Panc1 (cell line): ENCODE data around the gene CUX1. TPM values are rescaled to one million over a fixed set of nuclear protein-coding genes. Genes with fewer than 3 reads are reported as not detected.

Experiments used
- ATAC-seq: fragments of 200-7000 bp; cut with Tn5 transposase; 2 replicates; pipeline ENCODE4 v1.9.1; 2020; ENCODE audit warnings: mild to moderate bottlenecking, moderate library complexity
- BruUV-seq: library from RNA; stranded (reverse); fragments of 400-500 nt; replicated peaks from 2 replicates; lab custom pipeline; 2021; lab: Mats Ljungman, UMichigan
- CTCF ChIA-PET: fragments of 300-600 bp; sonication (Branson Sonifier 250); formaldehyde crosslinking; loops from one replicate; lab custom pipeline; 2022; ENCODE audit warnings: antibody characterized with exemption; lab: Charles Lee
- POLR2A ChIA-PET: fragments of 300-600 bp; sonication (Branson Sonifier 250); formaldehyde crosslinking; loops from one replicate; lab custom pipeline; 2022; ENCODE audit warnings: antibody characterized with exemption; lab: Charles Lee
- DNase-seq: peaks from one replicate; pipeline ENCODE4 v3.0.0-alpha.2; 2010; ENCODE audit warnings: low read depth, low spot score
- H3K27ac ChIP-seq: 2 replicates; pipeline ENCODE4 v1.5.1; 2011; ENCODE audit warnings: mild to moderate bottlenecking, low read length, inconsistent platforms
- H3K27me3 ChIP-seq: fragments of 200-500 bp; sonication (Bioruptor generic); 2 replicates; pipeline ENCODE4 v1.6.0; 2014; ENCODE audit warnings: low read length, inconsistent platforms; ENCODE audit not compliant: control insufficient read depth, insufficient read depth
- H3K36me3 ChIP-seq: fragments of 200-500 bp; sonication (Bioruptor generic); 2 replicates; pipeline ENCODE4 v1.5.1; 2014; ENCODE audit warnings: inconsistent platforms, mild to moderate bottlenecking, low read length, moderate library complexity; ENCODE audit not compliant: control insufficient read depth, insufficient read depth
- H3K4me1 ChIP-seq: 2 replicates; pipeline ENCODE4 v1.5.1; 2011; ENCODE audit warnings: inconsistent platforms, mild to moderate bottlenecking, low read length, moderate library complexity; ENCODE audit not compliant: control insufficient read depth, insufficient read depth
- H3K4me3 ChIP-seq, 2 experiments: 2 replicates each; pipeline ENCODE4 v1.5.1; 2011 to 2012; ENCODE audit warnings: low read depth in 2 of 2, low read length in 2 of 2, mild to moderate bottlenecking in 2 of 2, inconsistent platforms in 1 of 2, moderate library complexity in 1 of 2
- H3K9me3 ChIP-seq: fragments of 200-500 bp; sonication (Bioruptor generic); 2 replicates; pipeline ENCODE4 v1.5.1; 2014; ENCODE audit warnings: low read depth, mild to moderate bottlenecking, inconsistent platforms, low read length, moderate library complexity; ENCODE audit not compliant: control insufficient read depth, insufficient read depth
- POLR2AphosphoS5 ChIP-seq: IDR thresholded peaks from 2 replicates; pipeline ENCODE4 v1.6.1; 2012; ENCODE audit warnings: mild to moderate bottlenecking, low read depth, low read length, moderate library complexity
- SIN3A ChIP-seq: IDR thresholded peaks from 2 replicates; pipeline ENCODE4 v1.6.1; 2012; ENCODE audit warnings: low read depth, mild to moderate bottlenecking, low read length, moderate library complexity, borderline replicate concordance; ENCODE audit not compliant: insufficient read depth
- TCF7L2 ChIP-seq: IDR thresholded peaks from 2 replicates; pipeline ENCODE4 v1.6.1; 2011; ENCODE audit warnings: mild to moderate bottlenecking, low read depth, low read length, inconsistent platforms
- in situ Hi-C: cut with HindIII; loops from 2 replicates; pipeline ENCODE4 v1.10.0; 2016; ENCODE audit warnings: low sequenced_read_pairs, low pct_unique_long_range_greater_than_20kb
- intact Hi-C: fragments of 100-400 bp; cut with micrococcal nuclease; formaldehyde crosslinking; loops from one replicate; pipeline ENCODE4 v1.10.0; 2022; ENCODE audit not compliant: unreplicated experiment
- total RNA-seq: library from RNA; stranded (reverse); gene quantifications from one replicate; pipeline ENCODE4 v1.2.1, GENCODE V29; 2021; ENCODE audit not compliant: unreplicated experiment
- TF ChIP-seq, protein P1 (sequence below), 2 experiments: IDR thresholded peaks; 2 replicates each; pipeline ENCODE4 v1.6.1; 2011 to 2012; ENCODE audit warnings: low read depth in 2 of 2, control low read depth in 1 of 2, low read length in 1 of 2, mild to moderate bottlenecking in 1 of 2, moderate library complexity in 1 of 2; ENCODE audit not compliant: insufficient read depth in 1 of 2
- TF ChIP-seq, protein P2 (sequence below): fragments of 450-650 bp; IDR thresholded peaks from 2 replicates; pipeline ENCODE4 v1.5.1; 2017; ENCODE audit warnings: mild to moderate bottlenecking

Gene CUX1
- total RNA-seq, 1 experiment from 2014 or later = 50.9 TPM

DNA sequence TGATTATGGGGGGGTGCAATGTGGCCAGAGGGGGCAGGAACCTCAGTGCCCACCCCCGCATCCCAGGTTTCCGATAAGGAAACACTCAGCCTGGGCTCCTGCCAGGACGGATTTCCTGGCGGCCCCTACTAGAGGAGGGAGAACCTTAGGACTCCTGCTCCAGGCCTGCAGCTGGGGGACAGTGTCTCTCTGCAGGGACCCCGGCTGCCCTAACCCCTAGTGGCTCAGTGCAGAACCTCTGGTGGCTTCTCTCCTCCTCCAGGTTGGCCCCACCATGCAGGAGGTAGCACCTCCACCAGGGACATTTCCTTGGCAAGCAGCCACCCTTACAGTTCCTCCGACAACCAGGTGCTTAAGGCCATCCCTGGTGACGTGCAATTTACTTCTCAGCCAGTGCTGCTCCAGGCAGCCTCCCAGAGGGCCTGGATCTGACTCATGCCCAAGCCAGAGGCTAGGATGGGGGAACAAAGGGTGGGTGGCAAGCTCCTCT lies 501.1 kb downstream of the CUX1 start:
- Histone ChIP-seq H3K36me3 (no peaks in the 10 kb centered on the region), H3K4me3 (no peak overlapping the region), H3K9me3 (no peaks in the 10 kb centered on the region), H3K27ac (no peak overlapping the region), H3K27me3 (no peaks in the 10 kb centered on the region), H3K4me1 (no peaks in the 10 kb centered on the region)
- BruUV-seq = no TSS peak
- intact Hi-C loops = no loop called here
- ChIA-PET POLR2A (no interaction called here), CTCF (interaction anchor here (0.6 to 1.0 kb wide), 2 partner anchors 31 to 775 kb away, joined by 3 to 4 read pairs; no protein-coding TSS in a partner anchor)
- DNase-seq (no peak), ATAC-seq (0 out of 2 replicates have a peak, but pooled peaks have one; percentile 14)
- in situ Hi-C loops = no loop called here
- TF ChIP-seq, protein P1, sequence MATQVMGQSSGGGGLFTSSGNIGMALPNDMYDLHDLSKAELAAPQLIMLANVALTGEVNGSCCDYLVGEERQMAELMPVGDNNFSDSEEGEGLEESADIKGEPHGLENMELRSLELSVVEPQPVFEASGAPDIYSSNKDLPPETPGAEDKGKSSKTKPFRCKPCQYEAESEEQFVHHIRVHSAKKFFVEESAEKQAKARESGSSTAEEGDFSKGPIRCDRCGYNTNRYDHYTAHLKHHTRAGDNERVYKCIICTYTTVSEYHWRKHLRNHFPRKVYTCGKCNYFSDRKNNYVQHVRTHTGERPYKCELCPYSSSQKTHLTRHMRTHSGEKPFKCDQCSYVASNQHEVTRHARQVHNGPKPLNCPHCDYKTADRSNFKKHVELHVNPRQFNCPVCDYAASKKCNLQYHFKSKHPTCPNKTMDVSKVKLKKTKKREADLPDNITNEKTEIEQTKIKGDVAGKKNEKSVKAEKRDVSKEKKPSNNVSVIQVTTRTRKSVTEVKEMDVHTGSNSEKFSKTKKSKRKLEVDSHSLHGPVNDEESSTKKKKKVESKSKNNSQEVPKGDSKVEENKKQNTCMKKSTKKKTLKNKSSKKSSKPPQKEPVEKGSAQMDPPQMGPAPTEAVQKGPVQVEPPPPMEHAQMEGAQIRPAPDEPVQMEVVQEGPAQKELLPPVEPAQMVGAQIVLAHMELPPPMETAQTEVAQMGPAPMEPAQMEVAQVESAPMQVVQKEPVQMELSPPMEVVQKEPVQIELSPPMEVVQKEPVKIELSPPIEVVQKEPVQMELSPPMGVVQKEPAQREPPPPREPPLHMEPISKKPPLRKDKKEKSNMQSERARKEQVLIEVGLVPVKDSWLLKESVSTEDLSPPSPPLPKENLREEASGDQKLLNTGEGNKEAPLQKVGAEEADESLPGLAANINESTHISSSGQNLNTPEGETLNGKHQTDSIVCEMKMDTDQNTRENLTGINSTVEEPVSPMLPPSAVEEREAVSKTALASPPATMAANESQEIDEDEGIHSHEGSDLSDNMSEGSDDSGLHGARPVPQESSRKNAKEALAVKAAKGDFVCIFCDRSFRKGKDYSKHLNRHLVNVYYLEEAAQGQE (IDR thresholded peaks at IDR 0.05; ENCODE audit: insufficient read depth in 1 of 2, low read depth in 2 of 2, low read length in 1 of 2) = no peak
- no peak for TF ChIP-seq SIN3A

DNA sequence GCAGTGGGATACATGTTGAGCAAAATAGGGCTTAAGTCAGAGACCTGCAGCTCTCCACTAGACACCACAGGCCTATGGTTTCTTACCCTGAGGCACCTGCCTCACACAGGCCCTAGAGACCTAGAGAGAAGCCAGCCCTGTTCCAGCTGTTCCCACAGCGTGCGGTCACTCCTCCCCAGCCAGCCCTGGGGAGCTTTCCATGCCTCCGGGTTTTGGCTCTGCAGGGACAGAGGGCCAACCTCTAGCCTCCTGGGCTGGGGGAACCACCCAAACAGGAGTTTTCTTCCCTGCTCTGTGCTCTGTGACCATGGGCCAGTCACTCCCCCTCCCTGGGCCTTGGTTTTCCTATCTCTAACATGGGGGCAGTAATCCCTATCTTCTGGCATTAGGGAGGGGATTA lies 502.2 kb downstream of the CUX1 start:
- H3K27ac ChIP-seq = no peak overlapping the region
- no peak for DNase-seq
- POLR2A ChIA-PET = no interaction called here
- no peaks in the 10 kb centered on the region for H3K36me3 ChIP-seq
- ATAC-seq = 0 out of 2 replicates have a peak, but pooled peaks have one; percentile 28
- intact Hi-C loops (no loop called here), in situ Hi-C loops (no loop called here)
- no TSS peak for BruUV-seq
- H3K9me3 ChIP-seq = no peaks in the 10 kb centered on the region
- TF ChIP-seq, protein P1 (IDR thresholded peaks at IDR 0.05; ENCODE audit: insufficient read depth in 1 of 2, low read depth in 2 of 2, low read length in 1 of 2) = no peak
- TF ChIP-seq, protein P2, sequence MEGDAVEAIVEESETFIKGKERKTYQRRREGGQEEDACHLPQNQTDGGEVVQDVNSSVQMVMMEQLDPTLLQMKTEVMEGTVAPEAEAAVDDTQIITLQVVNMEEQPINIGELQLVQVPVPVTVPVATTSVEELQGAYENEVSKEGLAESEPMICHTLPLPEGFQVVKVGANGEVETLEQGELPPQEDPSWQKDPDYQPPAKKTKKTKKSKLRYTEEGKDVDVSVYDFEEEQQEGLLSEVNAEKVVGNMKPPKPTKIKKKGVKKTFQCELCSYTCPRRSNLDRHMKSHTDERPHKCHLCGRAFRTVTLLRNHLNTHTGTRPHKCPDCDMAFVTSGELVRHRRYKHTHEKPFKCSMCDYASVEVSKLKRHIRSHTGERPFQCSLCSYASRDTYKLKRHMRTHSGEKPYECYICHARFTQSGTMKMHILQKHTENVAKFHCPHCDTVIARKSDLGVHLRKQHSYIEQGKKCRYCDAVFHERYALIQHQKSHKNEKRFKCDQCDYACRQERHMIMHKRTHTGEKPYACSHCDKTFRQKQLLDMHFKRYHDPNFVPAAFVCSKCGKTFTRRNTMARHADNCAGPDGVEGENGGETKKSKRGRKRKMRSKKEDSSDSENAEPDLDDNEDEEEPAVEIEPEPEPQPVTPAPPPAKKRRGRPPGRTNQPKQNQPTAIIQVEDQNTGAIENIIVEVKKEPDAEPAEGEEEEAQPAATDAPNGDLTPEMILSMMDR = no peak
- no peak for TF ChIP-seq TCF7L2
- TF ChIP-seq SIN3A = no peak
- TF ChIP-seq POLR2AphosphoS5 = no peak
- H3K27me3 ChIP-seq = no peaks in the 10 kb centered on the region
- H3K4me3 ChIP-seq = no peak overlapping the region
- CTCF ChIA-PET = interaction anchor here (0.9 to 1.0 kb wide), 2 partner anchors 32 to 275 kb away, joined by 3 read pairs; no protein-coding TSS in a partner anchor
- H3K4me1 ChIP-seq = no peaks in the 10 kb centered on the region
